Transverse colon (tissue), 4 donors: ENCODE data around the gene LRRC4C. TPM values are rescaled to one million over a fixed set of nuclear protein-coding genes. Genes with fewer than 3 reads are reported as not detected.

ENCODE experiments used
- DNase-seq: peaks from one replicate; pipeline ENCODE4 v3.0.0-alpha.2; 2019
- H3K27ac ChIP-seq, 4 donors: fragments of 200-600 bp; sonication (generic); 2 replicates each; pipeline ENCODE4 v1.5.1; 2016 to 2018; ENCODE audit warnings: inconsistent platforms in 4 of 4
- H3K27me3 ChIP-seq: fragments of 200-600 bp; sonication (generic); 2 replicates; pipeline ENCODE4 v1.5.1; 2017; ENCODE audit warnings: inconsistent platforms
- H3K36me3 ChIP-seq, 4 donors: fragments of 200-600 bp; sonication (generic); 2 replicates each; pipeline ENCODE4 v1.5.1; 2017 to 2019; ENCODE audit warnings: inconsistent platforms in 4 of 4
- H3K4me1 ChIP-seq, 4 donors: fragments of 200-600 bp; sonication (generic); 2 replicates each; pipeline ENCODE4 v1.5.1; 2017 to 2020; ENCODE audit warnings: inconsistent platforms in 4 of 4
- H3K4me3 ChIP-seq, 4 donors: fragments of 200-600 bp; sonication (generic); 1 replicate in 1 of 4; 2 replicates in 3 of 4; pipeline versions ENCODE4 v1.5.1 to v1.6.1; 2017 to 2019; ENCODE audit warnings: inconsistent platforms in 4 of 4
- H3K9me3 ChIP-seq, 2 donors: fragments of 200-600 bp; sonication (generic); 2 replicates each; pipeline ENCODE4 v1.5.1; 2017 to 2019; ENCODE audit warnings: inconsistent platforms in 2 of 2
- EP300 ChIP-seq: sonication (generic); formaldehyde crosslinking; IDR thresholded peaks from one replicate; pipeline ENCODE4 v1.6.1; 2017; ENCODE audit warnings: antibody characterized with exemption, low read depth
- POLR2A ChIP-seq: fragments of 450-650 bp; IDR thresholded peaks from one replicate; pipeline ENCODE4 v1.6.1; 2016; ENCODE audit warnings: antibody characterized with exemption, mild to moderate bottlenecking, moderate library complexity
- POLR2AphosphoS5 ChIP-seq, 3 donors: sonication (generic); formaldehyde crosslinking; IDR thresholded peaks; one replicate each; pipeline ENCODE4 v1.6.1; 2016; ENCODE audit warnings: antibody characterized with exemption in 3 of 3
- WGBS, 2 donors: methylation state at CpG; one replicate each; pipeline ENCODE4 v1.1.5; 2018; ENCODE audit warnings: low coverage in 1 of 2; 5-methylcytosine and 5-hydroxymethylcytosine counted together
- in situ Hi-C, 4 donors: fragments of 200-750 bp; cut with MboI; loops; one replicate each; pipeline versions ENCODE4 v1.15.0 to v1.15.1; 2017; ENCODE audit warnings: low sequenced_read_pairs in 3 of 4, low pct_ligation_motif_present in 1 of 4, low pct_unique_long_range_greater_than_20kb in 1 of 4
- intact Hi-C: fragments of 100-400 bp; cut with DNase I; formaldehyde crosslinking; loops from one replicate; pipeline ENCODE4 v1.15.1; 2023; ENCODE audit warnings: low total_unique reads
- total RNA-seq, 4 donors: library from RNA; depleted of rRNA; stranded (reverse); fragments of >200 nt; gene quantifications; one replicate each; pipeline ENCODE4 v1.1.0, GENCODE V29; 2016
- TF ChIP-seq, protein P1 (sequence below), 5 experiments: fragments of 200-600 bp in 3 of 5; fragments of 450-650 bp in 2 of 5; sonication (generic) in 3 of 5; IDR thresholded peaks; 1 replicate in 2 of 5; 2 replicates in 3 of 5; pipeline ENCODE4 v1.5.1; 2016 to 2017; ENCODE audit warnings: antibody characterized with exemption in 5 of 5, inconsistent platforms in 3 of 5, mild to moderate bottlenecking in 2 of 5, moderate library complexity in 1 of 5

The LRRC4C gene
- total RNA-seq, 4 donors from 2014 or later = 0.55 to 1.9 (median 0.64) TPM; not detected in 1

GRCh38 chr11:40679276-40679675 lies 780.2 kb downstream of the LRRC4C start:
- TF ChIP-seq, protein P1, sequence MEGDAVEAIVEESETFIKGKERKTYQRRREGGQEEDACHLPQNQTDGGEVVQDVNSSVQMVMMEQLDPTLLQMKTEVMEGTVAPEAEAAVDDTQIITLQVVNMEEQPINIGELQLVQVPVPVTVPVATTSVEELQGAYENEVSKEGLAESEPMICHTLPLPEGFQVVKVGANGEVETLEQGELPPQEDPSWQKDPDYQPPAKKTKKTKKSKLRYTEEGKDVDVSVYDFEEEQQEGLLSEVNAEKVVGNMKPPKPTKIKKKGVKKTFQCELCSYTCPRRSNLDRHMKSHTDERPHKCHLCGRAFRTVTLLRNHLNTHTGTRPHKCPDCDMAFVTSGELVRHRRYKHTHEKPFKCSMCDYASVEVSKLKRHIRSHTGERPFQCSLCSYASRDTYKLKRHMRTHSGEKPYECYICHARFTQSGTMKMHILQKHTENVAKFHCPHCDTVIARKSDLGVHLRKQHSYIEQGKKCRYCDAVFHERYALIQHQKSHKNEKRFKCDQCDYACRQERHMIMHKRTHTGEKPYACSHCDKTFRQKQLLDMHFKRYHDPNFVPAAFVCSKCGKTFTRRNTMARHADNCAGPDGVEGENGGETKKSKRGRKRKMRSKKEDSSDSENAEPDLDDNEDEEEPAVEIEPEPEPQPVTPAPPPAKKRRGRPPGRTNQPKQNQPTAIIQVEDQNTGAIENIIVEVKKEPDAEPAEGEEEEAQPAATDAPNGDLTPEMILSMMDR (IDR thresholded peaks at IDR 0.05) = no peak
- TF ChIP-seq POLR2A = no peak
- no peak for TF ChIP-seq POLR2AphosphoS5 (IDR thresholded peaks at IDR 0.05)
- TF ChIP-seq EP300 = no peak
- Histone ChIP-seq H3K36me3 (no peaks in the 10 kb centered on the region), H3K4me1 (no peaks in the 10 kb centered on the region), H3K9me3 (peaks cover 0 to 4% of the 10 kb centered on the region in 2 donors), H3K27me3 (no peaks in the 10 kb centered on the region), H3K4me3 (no peak overlapping the region), H3K27ac (no peak overlapping the region)
- 64 to 75% methylated on average over 2 to 3 of the region's 3 CpGs for WGBS, 2 donors
- no peak for DNase-seq
- intact Hi-C loops = no loop called here
- in situ Hi-C loops = no loop called here

DNA sequence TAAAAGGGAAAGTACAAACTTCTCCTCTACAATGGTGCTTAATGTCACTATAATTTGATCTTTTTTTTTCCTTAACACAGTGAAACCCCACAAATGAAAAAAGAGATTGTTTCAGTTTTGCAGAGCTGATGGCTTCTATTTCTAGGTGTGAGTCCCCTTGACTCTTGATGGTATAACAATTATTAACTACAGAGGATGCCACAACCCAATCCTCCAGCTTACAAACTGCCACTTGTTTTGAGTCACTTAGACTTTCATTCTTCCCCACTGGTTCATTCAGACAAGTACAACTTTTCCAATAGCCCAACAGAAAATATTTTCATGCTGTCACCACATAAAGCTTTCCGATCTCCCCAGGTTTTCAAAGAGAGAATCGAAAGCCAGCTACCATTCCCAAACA lies 812.2 kb downstream of the LRRC4C start:
- Histone ChIP-seq H3K9me3 (peaks cover 9 to 11% of the 10 kb centered on the region in 2 donors), H3K4me1 (no peaks in the 10 kb centered on the region), H3K27me3 (no peaks in the 10 kb centered on the region), H3K36me3 (no peaks in the 10 kb centered on the region), H3K27ac (no peak overlapping the region), H3K4me3 (no peak overlapping the region)
- in situ Hi-C loops (no loop called here), intact Hi-C loops (no loop called here)
- WGBS, 2 donors = 83 to 94% methylated on average over 2 of the region's 2 CpGs
- TF ChIP-seq EP300 (no peak), POLR2AphosphoS5 (IDR thresholded peaks at IDR 0.05) (no peak)
- TF ChIP-seq, protein P1 (IDR thresholded peaks at IDR 0.05) = no peak
- no peak for DNase-seq

GRCh38 chr11:40642284-40642683 lies 817.2 kb downstream of the LRRC4C start:
- in situ Hi-C loops = no loop called here
- intact Hi-C loops = no loop called here
- 49 to 65% methylated on average over 1 of the region's 1 CpG for WGBS, 2 donors

DNA sequence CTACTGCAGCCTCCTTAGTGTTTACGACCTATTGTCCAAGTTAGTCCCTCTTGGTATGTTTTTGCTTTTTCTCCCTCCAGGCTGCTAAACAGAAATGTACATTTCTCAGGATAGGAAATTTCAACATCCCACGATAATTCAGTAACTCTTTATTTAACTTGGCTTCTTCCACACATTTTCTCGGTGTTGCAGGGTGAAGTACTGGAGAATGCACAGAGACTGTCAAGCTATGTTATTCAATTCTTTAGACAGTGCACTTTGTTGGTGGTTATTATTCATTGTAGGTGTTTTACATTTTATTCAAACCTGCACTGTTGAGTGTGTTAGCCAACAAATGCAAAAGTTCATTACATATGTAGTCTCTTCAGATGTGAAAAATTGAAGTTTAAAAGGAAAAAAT lies 839.8 kb downstream of the LRRC4C start:
- H3K36me3 ChIP-seq = no peaks in the 10 kb centered on the region
- H3K27me3 ChIP-seq = no peaks in the 10 kb centered on the region
- H3K4me3 ChIP-seq = no peak overlapping the region
- intact Hi-C loops = no loop called here
- 73 to 75% methylated on average over 3 of the region's 3 CpGs for WGBS, 2 donors
- in situ Hi-C loops = no loop called here
- H3K27ac ChIP-seq = no peak overlapping the region
- H3K9me3 ChIP-seq = no peaks in the 10 kb centered on the region
- TF ChIP-seq EP300 (no peak), POLR2A (no peak), POLR2AphosphoS5 (IDR thresholded peaks at IDR 0.05) (no peak)
- TF ChIP-seq, protein P1 (IDR thresholded peaks at IDR 0.05) = no peak
- H3K4me1 ChIP-seq = no peaks in the 10 kb centered on the region
- DNase-seq = no peak

More at GRCh38 chr11:40642284-40642683, 817.2 kb downstream of the LRRC4C start:
- TF ChIP-seq POLR2AphosphoS5 (IDR thresholded peaks at IDR 0.05) (no peak), POLR2A (no peak), EP300 (no peak)
- TF ChIP-seq, protein P1 (IDR thresholded peaks at IDR 0.05) = no peak
- no peaks in the 10 kb centered on the region for H3K27me3 ChIP-seq
- H3K4me3 ChIP-seq = no peak overlapping the region
- H3K36me3 ChIP-seq = no peaks in the 10 kb centered on the region
- no peaks in the 10 kb centered on the region for H3K9me3 ChIP-seq
- no peak for DNase-seq
- no peaks in the 10 kb centered on the region for H3K4me1 ChIP-seq
- H3K27ac ChIP-seq = no peak overlapping the region
